Heart left ventricle (tissue), 13 donors: ENCODE measurements around the gene CLPTM1L.

ENCODE experiments used
- CTCF ChIP-seq, 12 donors: fragments of 200-600 bp; sonication (generic) in 4 of 12; IDR thresholded peaks; one replicate each; pipeline versions ENCODE4 v1.5.0 to v1.8.0; 2018 to 2022; ENCODE audit warnings: antibody characterized with exemption in 12 of 12, mild to moderate bottlenecking in 5 of 12
- POLR2A ChIP-seq, 2 donors: fragments of 450-650 bp; IDR thresholded peaks; one replicate each; pipeline ENCODE4 v1.6.1; 2017; ENCODE audit warnings: antibody characterized with exemption in 2 of 2, mild to moderate bottlenecking in 2 of 2, moderate library complexity in 2 of 2
- donor health status: ischemic (EF 13 %, LVEDD 7.1; RV severe dilation, severe dysfunction).
- donor health status: DM: no; HTN: yes; CAD: no.
- donor health status: DM: no; HTN: no; CAD: no.
- donor health status: ischemic (EF 25% LVEDD 6.9; RV normal size, moderate dysfunction).
- donor health status: ischemic (EF 25% LVEDD 5.7; RV mildly dilated, moderate dysfunction).
- donor health status: ischemic (EF 35%, LVEDD 5.7; RV mildly dilated, moderate dysfunction).
- donor health status: nonischemic (EF 11% LVEDD 7.7; RV severe dilation, severe dysfunction).
- donor health status: DM: yes; HTN: yes; CAD: no.
- donor health status: PGD.
- donor health status: ischemic (EF 29% LVEDD 5.4; RV normal size, mild dysfunction).
- donor health status: nonischemic (EF 23%, LVEDD 6.1; RV moderate dilation, normal function).

GRCh38 chr5:1343931-1344901 lies 683 bp downstream of the CLPTM1L start:
- TF ChIP-seq POLR2A (IDR thresholded peaks at IDR 0.05), result no peak
- no peak for TF ChIP-seq CTCF (IDR thresholded peaks at IDR 0.05)
